Stimulated activated effector memory CD8-positive, alpha-beta T cell treated with anti-CD3 and anti-CD28 coated beads, Interleukin-12 subunit alpha, Interleukin-12 subunit beta, amount 100 ng/mL, for 72 hours (primary cell): ENCODE results near the gene SCARB1.

Experiments
- ATAC-seq: fragments of 150-1000 bp; cut with Tn5 transposase; 2 replicates; pipeline ENCODE4 v1.10.0; 2021
- DNase-seq, 2 donors: peaks; one replicate each; pipeline ENCODE4 v3.0.0; 2021 to 2022; ENCODE audit warnings: low spot score in 2 of 2
- H3K27ac Mint-ChIP-seq: one replicate; pipeline ENCODE4 v1.8.0; 2022; ENCODE audit warnings: mild to moderate bottlenecking, mixed read lengths
- H3K36me3 Mint-ChIP-seq: one replicate; pipeline ENCODE4 v1.8.0; 2022; ENCODE audit warnings: mild to moderate bottlenecking, mixed read lengths
- H3K4me1 Mint-ChIP-seq: one replicate; pipeline ENCODE4 v1.8.0; 2022; ENCODE audit warnings: mixed read lengths
- H3K4me3 Mint-ChIP-seq: one replicate; pipeline ENCODE4 v1.8.0; 2022; ENCODE audit warnings: mild to moderate bottlenecking, mixed read lengths
- H3K9me3 Mint-ChIP-seq: one replicate; pipeline ENCODE4 v1.8.0; 2022; ENCODE audit warnings: mixed read lengths

Gene SCARB1

GRCh38 chr12:124827588-124828184, 36.0 kb downstream of the SCARB1 start:
- H3K27ac Mint-ChIP-seq = no peak overlapping the region
- H3K9me3 Mint-ChIP-seq = peaks cover 5% of the 10 kb centered on the region
- peaks cover 19% of the 10 kb centered on the region for H3K4me1 Mint-ChIP-seq
- no peak overlapping the region for H3K4me3 Mint-ChIP-seq
- DNase-seq (no peak), ATAC-seq (peak; percentile 39)
- H3K36me3 Mint-ChIP-seq = no peaks in the 10 kb centered on the region

DNA sequence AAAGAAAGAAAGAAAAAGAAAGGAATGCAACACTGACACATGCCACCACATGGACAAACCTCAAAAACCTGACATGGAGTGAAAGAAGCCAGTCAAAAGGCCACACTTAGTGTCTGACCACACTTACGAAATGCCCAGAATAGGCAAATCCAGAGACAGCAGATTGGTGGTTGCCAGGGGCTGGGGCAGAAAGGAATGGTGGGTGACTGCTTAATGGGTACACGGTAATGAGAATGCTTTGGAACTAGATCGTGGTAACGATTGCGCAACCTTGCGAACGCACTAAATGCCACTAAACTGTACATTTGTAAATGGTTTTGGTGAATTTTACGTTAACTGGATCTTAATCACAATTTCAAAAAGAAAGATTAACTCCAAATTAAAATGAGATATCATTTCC, 39.5 kb downstream of the SCARB1 start:
- no peak for DNase-seq
- Mint-ChIP-seq H3K36me3 (no peaks in the 10 kb centered on the region), H3K4me1 (peaks cover 15% of the 10 kb centered on the region), H3K4me3 (no peak overlapping the region), H3K27ac (no peak overlapping the region), H3K9me3 (no peaks in the 10 kb centered on the region)
- ATAC-seq = no peak

- no peak overlapping the region for H3K4me3 Mint-ChIP-seq
- H3K36me3 Mint-ChIP-seq = no peaks in the 10 kb centered on the region
- H3K4me1 Mint-ChIP-seq = peaks cover 10% of the 10 kb centered on the region
- H3K27ac Mint-ChIP-seq = no peak overlapping the region
- ATAC-seq (no peak), DNase-seq (no peak)
- H3K9me3 Mint-ChIP-seq = no peaks in the 10 kb centered on the region
Measured at GRCh38 chr12:124823272-124823970, 40.2 kb downstream of the SCARB1 start.

- ATAC-seq (no peak), DNase-seq (no peak)
- Mint-ChIP-seq H3K9me3 (no peaks in the 10 kb centered on the region), H3K36me3 (no peaks in the 10 kb centered on the region), H3K4me3 (no peak overlapping the region), H3K27ac (no peak overlapping the region), H3K4me1 (no peaks in the 10 kb centered on the region)
Measured at GRCh38 chr12:124822218-124822617, 41.4 kb downstream of the SCARB1 start.

DNA sequence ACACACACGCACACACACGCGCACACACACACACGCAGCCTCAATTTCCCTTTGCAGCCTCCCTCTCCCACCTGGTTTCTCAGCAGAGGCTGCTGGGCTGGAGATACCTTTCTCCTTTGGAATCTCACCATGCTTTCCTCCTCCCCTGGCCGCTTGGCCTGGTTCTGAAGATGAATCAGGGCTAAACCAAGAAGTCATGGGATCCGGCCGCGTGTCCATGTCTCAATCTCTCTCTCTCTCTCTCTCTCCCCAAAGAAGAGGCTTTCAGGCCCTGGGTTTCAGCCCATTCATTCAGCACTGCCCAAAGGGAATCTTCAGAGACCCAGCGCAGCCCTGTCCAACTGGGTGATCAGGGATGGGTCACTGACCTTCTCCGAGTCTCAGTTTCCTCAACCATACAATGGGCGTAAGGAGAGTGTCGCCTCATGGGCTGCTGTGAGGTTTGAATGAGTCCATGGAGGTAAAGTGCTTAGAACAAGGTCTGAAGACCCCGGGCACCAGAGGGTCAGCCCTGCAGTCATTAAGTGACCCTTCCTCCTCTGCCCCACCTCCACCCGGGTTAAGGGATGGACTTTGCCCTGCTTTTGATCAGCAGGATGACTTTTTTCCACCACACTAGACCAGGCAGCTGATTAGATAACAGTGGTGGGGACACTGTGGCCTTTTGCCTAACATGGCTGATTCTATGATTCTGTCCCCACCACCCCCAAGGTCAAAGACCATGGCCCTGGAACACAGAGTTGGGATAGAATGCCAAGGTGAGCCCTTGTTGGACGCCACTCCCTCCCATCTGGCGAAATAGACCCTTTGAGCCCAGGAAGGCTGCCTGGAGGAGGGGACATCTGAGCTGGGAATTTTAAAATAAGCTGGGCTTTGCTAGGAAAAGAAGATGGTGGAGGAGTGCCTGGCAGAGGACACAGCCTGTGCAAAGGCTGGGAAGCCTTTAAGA, 42.1 kb downstream of the SCARB1 start:
- ATAC-seq (no peak), DNase-seq (no peak)
- no peaks in the 10 kb centered on the region for H3K36me3 Mint-ChIP-seq
- H3K9me3 Mint-ChIP-seq = no peaks in the 10 kb centered on the region
- no peak overlapping the region for H3K4me3 Mint-ChIP-seq
- H3K4me1 Mint-ChIP-seq = no peaks in the 10 kb centered on the region
- no peak overlapping the region for H3K27ac Mint-ChIP-seq

- no peak overlapping the region for H3K4me3 Mint-ChIP-seq
Measured at GRCh38 chr12:124820199-124820598, 43.5 kb downstream of the SCARB1 start.

DNA sequence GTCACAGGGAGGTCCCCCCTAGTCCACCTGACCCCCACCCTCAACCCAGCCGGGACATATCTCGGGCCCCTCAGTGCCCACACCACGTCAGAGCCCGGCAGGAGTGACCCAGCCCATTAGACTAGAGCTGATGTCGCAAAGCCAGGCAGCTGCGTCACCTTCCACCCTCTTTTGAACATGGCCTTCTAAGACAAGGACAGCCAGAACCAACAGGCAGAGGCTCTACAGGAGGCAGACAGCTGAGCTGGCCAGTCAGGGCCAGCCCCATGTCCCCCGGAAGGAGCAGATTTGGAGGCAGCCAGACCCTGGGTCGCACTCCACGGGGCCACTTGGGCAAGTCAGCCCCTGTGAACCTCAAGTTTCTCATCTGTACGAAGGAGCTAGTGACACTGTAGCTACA, 44.1 kb downstream of the SCARB1 start:
- no peak overlapping the region for H3K27ac Mint-ChIP-seq
- H3K4me1 Mint-ChIP-seq = no peaks in the 10 kb centered on the region
- DNase-seq (no peak), ATAC-seq (no peak)
- H3K4me3 Mint-ChIP-seq = no peak overlapping the region
- H3K9me3 Mint-ChIP-seq = no peaks in the 10 kb centered on the region
- H3K36me3 Mint-ChIP-seq = no peaks in the 10 kb centered on the region

More at GRCh38 chr12:124820199-124820598, 43.5 kb downstream of the SCARB1 start:
- no peaks in the 10 kb centered on the region for H3K9me3 Mint-ChIP-seq
- H3K4me1 Mint-ChIP-seq = no peaks in the 10 kb centered on the region
- H3K36me3 Mint-ChIP-seq = no peaks in the 10 kb centered on the region
- H3K27ac Mint-ChIP-seq = no peak overlapping the region
- DNase-seq = no peak
- no peak for ATAC-seq

DNA sequence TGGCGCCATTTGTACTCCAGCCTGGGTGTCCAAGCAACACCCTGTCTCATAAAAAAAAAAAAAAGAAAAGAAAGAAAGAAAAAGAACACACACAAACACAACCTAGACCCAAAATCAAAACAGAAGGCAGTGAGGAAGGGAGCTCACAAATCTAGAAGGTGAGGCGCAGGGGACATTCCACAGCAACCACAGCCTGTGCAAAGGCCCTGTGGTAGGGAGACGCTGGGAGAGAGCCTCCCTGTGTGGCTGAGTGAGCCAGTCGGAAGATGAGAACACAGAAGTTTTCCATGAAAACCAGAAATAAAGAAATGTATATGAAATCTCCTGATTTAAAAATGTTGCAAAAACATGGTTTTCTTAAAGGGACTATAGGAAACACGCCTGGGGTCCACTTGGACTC, 44.6 kb downstream of the SCARB1 start:
- Mint-ChIP-seq H3K4me3 (no peak overlapping the region), H3K9me3 (no peaks in the 10 kb centered on the region), H3K27ac (no peak overlapping the region), H3K36me3 (no peaks in the 10 kb centered on the region), H3K4me1 (no peaks in the 10 kb centered on the region)
- ATAC-seq = no peak
- DNase-seq = no peak

DNA sequence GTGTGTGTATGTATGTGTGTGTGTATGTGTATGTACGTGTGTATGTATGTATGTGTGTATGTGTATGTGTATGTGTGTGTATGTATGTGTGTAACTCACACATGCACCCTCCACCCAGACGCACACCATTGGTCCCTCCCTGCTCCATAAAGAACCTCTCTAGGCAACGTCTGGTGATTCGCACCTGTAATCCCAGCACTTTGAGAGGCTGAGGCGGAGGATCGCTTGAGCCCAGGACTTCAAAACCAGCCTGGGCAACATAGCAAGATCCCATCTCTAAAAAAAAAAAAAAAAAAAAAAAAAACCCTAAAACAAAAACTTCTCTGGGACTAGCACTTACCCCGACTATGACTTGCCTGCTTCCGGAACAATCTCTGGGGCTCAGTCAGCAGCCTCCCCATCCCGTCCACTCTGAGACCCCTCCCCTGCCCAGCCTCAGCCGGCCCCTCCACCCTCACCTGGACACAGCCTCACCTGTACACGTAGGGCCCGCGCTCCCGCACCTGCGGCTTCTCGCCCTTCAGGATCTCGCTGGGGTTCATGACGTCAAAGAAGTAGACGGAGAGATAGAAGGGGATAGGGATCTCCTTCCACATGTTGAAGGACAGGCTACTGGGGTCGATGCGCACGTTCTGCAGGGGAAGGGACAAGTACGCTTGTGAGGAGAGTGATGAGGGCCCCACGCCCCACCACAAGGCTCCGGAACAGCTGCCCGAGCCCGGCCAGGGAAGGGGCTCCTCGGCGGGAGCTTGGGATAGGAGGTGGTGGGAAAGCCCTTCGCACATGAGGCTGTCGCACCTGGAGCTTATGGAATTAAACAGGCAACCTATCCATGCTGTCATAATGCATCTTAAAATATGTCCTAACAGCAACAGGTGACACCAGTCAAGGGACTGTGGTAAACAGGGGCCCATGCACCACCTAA, 46.3 kb downstream of the SCARB1 start:
- ATAC-seq (no peak), DNase-seq (no peak)
- H3K36me3 Mint-ChIP-seq = no peaks in the 10 kb centered on the region
- no peaks in the 10 kb centered on the region for H3K9me3 Mint-ChIP-seq
- H3K27ac Mint-ChIP-seq = peak overlapping the region; percentile 40
- no peaks in the 10 kb centered on the region for H3K4me1 Mint-ChIP-seq
- no peak overlapping the region for H3K4me3 Mint-ChIP-seq

- Mint-ChIP-seq H3K9me3 (no peaks in the 10 kb centered on the region), H3K27ac (peak overlapping the region; percentile 33), H3K4me3 (no peak overlapping the region), H3K4me1 (no peaks in the 10 kb centered on the region), H3K36me3 (no peaks in the 10 kb centered on the region)
- no peak for ATAC-seq
- DNase-seq = no peak
Measured at GRCh38 chr12:124816295-124816854, 47.3 kb downstream of the SCARB1 start.

DNA sequence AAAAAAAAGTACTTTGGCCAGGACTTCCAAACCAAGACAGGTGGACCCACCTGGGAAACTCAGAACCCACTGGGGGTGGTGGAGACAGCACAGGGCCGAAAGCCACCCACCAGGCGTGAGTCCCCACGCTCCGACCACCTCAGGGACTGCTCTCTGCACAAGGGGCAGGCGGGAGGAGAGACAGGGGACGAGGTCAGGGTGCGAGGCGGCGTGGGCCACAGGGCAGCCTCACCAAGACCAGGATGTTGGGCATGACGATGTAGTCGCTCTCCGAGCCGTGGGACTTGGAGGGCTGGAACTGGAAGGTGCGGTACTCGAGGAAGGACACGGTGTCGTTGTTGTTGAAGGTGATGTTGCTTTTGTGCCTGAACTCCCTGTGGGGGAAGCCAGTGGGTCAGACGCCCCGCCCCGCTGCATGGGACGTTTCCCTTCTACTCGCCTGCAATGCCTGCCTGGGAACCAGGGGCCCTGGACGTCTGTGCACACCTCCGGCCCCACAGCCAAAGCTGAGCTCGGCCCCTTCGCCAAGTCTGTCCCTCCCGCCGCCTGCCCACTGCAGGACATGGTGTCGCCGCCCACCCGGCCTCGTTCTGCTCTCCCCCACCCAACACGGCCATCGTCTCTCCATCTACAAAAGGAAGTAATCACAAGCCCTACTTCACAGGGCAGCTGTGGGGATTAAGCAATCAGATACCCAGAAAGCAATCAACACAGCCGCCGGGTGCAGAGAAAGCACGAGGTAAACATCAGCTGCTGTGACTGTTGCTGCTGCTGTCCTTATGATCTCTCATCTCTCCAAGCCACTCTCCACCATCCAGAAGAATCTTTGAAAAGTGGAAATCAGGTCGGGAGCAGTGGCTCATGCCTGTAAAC, 48.7 kb downstream of the SCARB1 start:
- Mint-ChIP-seq H3K27ac (no peak overlapping the region), H3K9me3 (no peaks in the 10 kb centered on the region), H3K4me1 (no peaks in the 10 kb centered on the region), H3K36me3 (no peaks in the 10 kb centered on the region), H3K4me3 (no peak overlapping the region)
- DNase-seq (no peak), ATAC-seq (no peak)

GRCh38 chr12:124813782-124814181, 49.9 kb downstream of the SCARB1 start:
- ATAC-seq (no peak), DNase-seq (no peak)
- Mint-ChIP-seq H3K36me3 (no peaks in the 10 kb centered on the region), H3K4me1 (no peaks in the 10 kb centered on the region), H3K9me3 (no peaks in the 10 kb centered on the region), H3K27ac (no peak overlapping the region), H3K4me3 (no peak overlapping the region)

- Mint-ChIP-seq H3K4me1 (no peaks in the 10 kb centered on the region), H3K4me3 (no peak overlapping the region), H3K27ac (no peak overlapping the region), H3K9me3 (no peaks in the 10 kb centered on the region), H3K36me3 (no peaks in the 10 kb centered on the region)
- ATAC-seq (no peak), DNase-seq (no peak)
Measured at GRCh38 chr12:124812979-124813378, 50.7 kb downstream of the SCARB1 start.

- H3K27ac Mint-ChIP-seq = no peak overlapping the region
- H3K4me1 Mint-ChIP-seq = no peaks in the 10 kb centered on the region
- H3K4me3 Mint-ChIP-seq = no peak overlapping the region
- DNase-seq (no peak), ATAC-seq (no peak)
- no peaks in the 10 kb centered on the region for H3K36me3 Mint-ChIP-seq
- H3K9me3 Mint-ChIP-seq = no peaks in the 10 kb centered on the region
Measured at GRCh38 chr12:124812356-124812755, 51.3 kb downstream of the SCARB1 start.
